ENCODE measurements around the gene SHISA9.
A peak's percentile ranks its signal among the peaks of the same experiment; 100 is the strongest.
"Not testable (repeated sequence)": the region's sequence is repeated elsewhere in the genome, so short reads cannot be mapped to it uniquely, and the experiment has no call there.

The SHISA9 gene

GRCh38 chr16:12901597-12902461, at the start of gene SHISA9:
Gene SHISA9, plus strand, starts transcription at chr16:12901598.
- no peak for DNase-seq
- no peak for TF ChIP-seq GATA1 (IDR thresholded peaks at IDR 0.05; ENCODE audit: low read depth, low read length)
- TF ChIP-seq POLR2A (IDR thresholded peaks at IDR 0.05; ENCODE audit: low read length): no peak

- no peak for DNase-seq
- TF ChIP-seq GATA1 (IDR thresholded peaks at IDR 0.05; ENCODE audit: low read depth, low read length) (no peak), POLR2A (IDR thresholded peaks at IDR 0.05; ENCODE audit: low read length) (no peak)
These were observed 47.4 kb upstream of the SHISA9 start for GRCh38 chr16:12853972-12854371.

DNA sequence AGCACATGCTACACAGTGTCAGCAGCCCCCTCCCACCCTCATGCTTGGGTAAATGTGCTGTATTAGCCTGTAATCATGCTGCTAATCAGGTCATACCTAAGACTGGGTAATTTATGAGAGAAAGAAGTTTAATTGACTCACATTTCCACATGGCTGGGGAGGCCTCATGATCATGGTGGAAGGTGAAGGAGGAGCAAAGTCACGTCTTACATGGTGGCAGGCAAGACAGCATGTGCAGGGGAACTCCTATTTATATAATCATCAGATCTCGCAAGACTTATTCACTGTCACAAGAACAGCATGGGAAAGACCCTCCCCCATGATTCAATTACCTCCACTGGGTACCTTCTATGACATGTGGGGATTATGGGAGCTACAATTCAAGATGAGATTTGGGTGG, 44.0 kb upstream of the SHISA9 start:
- not testable (repeated sequence) for DNase-seq

GRCh38 chr16:12862327-12862726, 39.1 kb upstream of the SHISA9 start:
- TF ChIP-seq GATA1 (IDR thresholded peaks at IDR 0.05; ENCODE audit: low read depth, low read length) (no peak), POLR2A (IDR thresholded peaks at IDR 0.05; ENCODE audit: low read length) (no peak)

GRCh38 chr16:12862941-12863340, 38.5 kb upstream of the SHISA9 start:
- DNase-seq: no peak
- no peak for TF ChIP-seq GATA1 (IDR thresholded peaks at IDR 0.05; ENCODE audit: low read depth, low read length)

More at GRCh38 chr16:12862327-12862726, 39.1 kb upstream of the SHISA9 start:
- no peak for DNase-seq

DNA sequence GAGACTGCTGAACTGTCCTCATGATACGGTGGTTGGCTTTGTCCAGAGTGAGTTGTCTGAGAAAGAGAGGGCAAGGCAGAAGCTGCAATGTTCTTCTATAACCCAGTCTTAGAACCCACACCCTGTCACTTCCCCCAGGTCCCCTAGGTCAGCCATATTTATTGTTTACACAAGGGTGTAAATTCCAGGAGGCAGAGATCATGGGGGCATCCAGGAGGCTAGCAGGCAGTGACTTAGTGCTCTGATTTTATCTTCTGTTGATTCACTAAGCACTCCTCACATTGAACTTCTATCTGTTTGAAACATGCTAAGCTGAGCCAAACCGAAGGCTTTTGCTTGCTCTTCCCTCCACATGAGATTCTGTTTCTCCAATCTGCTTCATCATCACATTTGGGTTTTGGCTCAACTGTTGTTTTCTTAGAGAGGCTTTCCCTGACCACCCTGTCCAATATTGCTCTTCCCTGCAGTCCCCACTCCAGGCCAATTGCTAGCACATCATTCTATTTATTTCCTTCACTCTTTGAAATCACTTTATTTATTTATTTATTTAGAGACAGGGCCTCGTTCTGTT, 34.3 kb upstream of the SHISA9 start:
- DNase-seq: no peak
- TF ChIP-seq GATA1 (IDR thresholded peaks at IDR 0.05; ENCODE audit: low read depth, low read length) (no peak), POLR2A (IDR thresholded peaks at IDR 0.05; ENCODE audit: low read length) (no peak)

GRCh38 chr16:12868169-12868568, 33.2 kb upstream of the SHISA9 start:
- DNase-seq: no peak
- no peak for TF ChIP-seq POLR2A (IDR thresholded peaks at IDR 0.05; ENCODE audit: low read length)

DNA sequence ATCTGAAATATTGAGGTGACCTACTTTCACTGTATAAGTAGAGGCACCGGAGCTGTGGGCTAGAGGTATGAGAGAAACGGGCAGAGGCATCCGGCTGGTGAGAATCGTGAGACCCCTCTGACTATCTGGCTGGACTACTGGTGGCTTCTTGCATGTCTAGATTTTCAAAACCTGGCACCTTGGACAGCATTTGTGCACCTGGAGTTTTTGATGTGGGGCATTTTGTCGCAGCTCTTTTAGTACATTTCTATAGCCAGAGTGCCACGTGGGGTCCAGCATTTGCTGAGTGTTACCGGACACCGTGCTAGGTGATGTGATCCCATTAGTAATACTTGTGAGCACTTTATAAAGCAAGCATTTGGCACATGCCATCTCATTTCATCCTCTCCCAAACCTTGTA, 32.6 kb upstream of the SHISA9 start:
- no peak for DNase-seq
- no peak for TF ChIP-seq POLR2A (IDR thresholded peaks at IDR 0.05; ENCODE audit: low read length)
- no peak for TF ChIP-seq GATA1 (IDR thresholded peaks at IDR 0.05; ENCODE audit: low read depth, low read length)

GRCh38 chr16:12869698-12870427, 31.5 kb upstream of the SHISA9 start:
- peak in 1 of 2 experiments; percentile 11 for DNase-seq
- TF ChIP-seq GATA1 (IDR thresholded peaks at IDR 0.05; ENCODE audit: low read depth, low read length): no peak
- TF ChIP-seq POLR2A (IDR thresholded peaks at IDR 0.05; ENCODE audit: low read length): no peak

DNA sequence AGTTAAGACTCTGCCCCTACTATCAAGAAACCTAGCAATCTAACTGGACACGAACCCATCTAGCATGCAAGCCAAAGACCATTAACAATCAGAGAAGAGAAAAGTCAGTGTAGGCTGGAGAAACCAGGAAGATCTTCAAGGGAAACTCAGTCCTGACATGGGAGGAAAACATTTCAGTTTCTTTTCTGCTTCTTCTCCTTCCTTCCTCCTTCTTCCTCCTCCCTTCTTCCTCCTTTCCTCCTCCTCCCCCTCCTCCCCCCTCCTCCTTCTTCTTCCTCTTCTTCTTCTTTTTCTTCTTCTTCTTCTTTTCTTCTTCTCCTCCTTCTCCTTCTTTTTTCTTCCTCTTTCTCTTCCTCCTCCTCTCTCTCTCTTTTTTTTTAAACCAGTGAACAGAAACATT, 29.6 kb upstream of the SHISA9 start:
- DNase-seq: no peak
- no peak for TF ChIP-seq POLR2A (IDR thresholded peaks at IDR 0.05; ENCODE audit: low read length)
- no peak for TF ChIP-seq GATA1 (IDR thresholded peaks at IDR 0.05; ENCODE audit: low read depth, low read length)

- TF ChIP-seq GATA1 (IDR thresholded peaks at IDR 0.05; ENCODE audit: low read depth, low read length): no peak
- no peak for TF ChIP-seq POLR2A (IDR thresholded peaks at IDR 0.05; ENCODE audit: low read length)
- DNase-seq: no peak
These were observed 27.2 kb upstream of the SHISA9 start for GRCh38 chr16:12874186-12874585.

DNA sequence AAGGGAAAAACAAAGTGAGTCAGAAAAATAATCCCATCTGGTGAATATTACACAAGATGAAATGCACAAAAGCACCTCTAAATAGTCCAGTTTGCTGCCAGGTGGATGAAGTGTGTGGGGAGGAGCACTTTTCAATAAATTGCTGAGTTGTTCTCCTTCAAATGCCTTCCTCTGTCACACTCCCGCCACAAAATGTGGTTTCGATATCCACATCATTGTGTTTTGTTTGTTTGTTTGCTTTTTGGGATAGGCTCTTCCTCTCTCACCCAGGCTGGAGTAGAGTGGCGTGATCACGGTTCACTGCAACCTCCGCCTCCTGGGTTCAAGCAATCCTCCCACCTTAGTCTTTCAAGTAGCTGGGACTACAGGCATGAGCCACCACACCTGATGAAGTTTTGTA, 24.6 kb upstream of the SHISA9 start:
- no peak for DNase-seq
- no peak for TF ChIP-seq POLR2A (IDR thresholded peaks at IDR 0.05; ENCODE audit: low read length)
- no peak for TF ChIP-seq GATA1 (IDR thresholded peaks at IDR 0.05; ENCODE audit: low read depth, low read length)

GRCh38 chr16:12878973-12879372, 22.4 kb upstream of the SHISA9 start:
- DNase-seq: no peak
- no peak for TF ChIP-seq GATA1 (IDR thresholded peaks at IDR 0.05; ENCODE audit: low read depth, low read length)
- TF ChIP-seq POLR2A (IDR thresholded peaks at IDR 0.05; ENCODE audit: low read length): no peak

DNA sequence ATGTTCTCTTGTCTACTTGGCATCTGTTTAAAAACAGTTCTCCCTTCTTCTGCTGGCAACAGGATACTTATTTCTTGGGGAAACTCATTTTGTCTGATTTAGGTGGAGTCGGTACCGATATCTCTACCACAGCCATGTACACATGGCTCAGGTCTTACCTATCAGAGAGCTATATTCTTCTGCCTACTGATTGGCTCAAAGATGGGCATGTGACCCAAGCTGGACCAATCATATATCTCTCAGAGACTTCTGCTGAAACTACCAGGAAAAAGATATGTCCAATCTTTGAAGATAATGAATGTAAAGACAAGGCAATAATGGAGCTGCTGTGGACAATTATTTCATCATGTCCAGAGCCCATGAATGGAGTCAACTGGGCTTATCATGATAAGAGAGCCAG, 21.6 kb upstream of the SHISA9 start:
- no peak for DNase-seq
- TF ChIP-seq GATA1 (IDR thresholded peaks at IDR 0.05; ENCODE audit: low read depth, low read length) (no peak), POLR2A (IDR thresholded peaks at IDR 0.05; ENCODE audit: low read length) (no peak)

GRCh38 chr16:12881182-12881581, 20.2 kb upstream of the SHISA9 start:
- DNase-seq: no peak

More at GRCh38 chr16:12881182-12881581, 20.2 kb upstream of the SHISA9 start:
- TF ChIP-seq GATA1 (IDR thresholded peaks at IDR 0.05; ENCODE audit: low read depth, low read length) (no peak), POLR2A (IDR thresholded peaks at IDR 0.05; ENCODE audit: low read length) (no peak)

Measured in erythroblast (primary cell).